SJSA1 (cell line): ENCODE results near the gene DLGAP1. TPM values are rescaled to one million over a fixed set of nuclear protein-coding genes. Genes with fewer than 3 reads are reported as not detected.

ENCODE experiments used
- DNase-seq, 2 experiments: peaks; one replicate each; pipeline ENCODE4 v3.0.0-alpha.2; 2015 to 2020; ENCODE audit warnings: low spot score in 2 of 2, low read depth in 1 of 2
- H3K27ac ChIP-seq: fragments of 250-450 bp; sonication (Bioruptor Pico); 2 replicates; pipeline ENCODE4 v1.5.1; 2020; ENCODE audit warnings: mild to moderate bottlenecking, moderate library complexity
- H3K27me3 ChIP-seq: fragments of 250-450 bp; sonication (Bioruptor Pico); replicated peaks from 2 replicates; pipeline ENCODE4 v1.5.1; 2020; ENCODE audit warnings: mild to moderate bottlenecking, moderate library complexity
- H3K36me3 ChIP-seq: fragments of 250-450 bp; sonication (Bioruptor Pico); 2 replicates; pipeline ENCODE4 v1.5.1; 2020; ENCODE audit warnings: mild to moderate bottlenecking
- H3K4me1 ChIP-seq: fragments of 250-450 bp; sonication (Bioruptor Pico); replicated peaks from 2 replicates; pipeline ENCODE4 v1.6.1; 2021; ENCODE audit warnings: mild to moderate bottlenecking
- H3K4me3 ChIP-seq: fragments of 250-450 bp; sonication (Bioruptor Pico); 2 replicates; pipeline ENCODE4 v1.5.1; 2020; ENCODE audit warnings: mild to moderate bottlenecking
- H3K9me3 ChIP-seq: fragments of 250-450 bp; sonication (Bioruptor Pico); replicated peaks from 2 replicates; pipeline ENCODE4 v1.5.1; 2020; ENCODE audit warnings: mild to moderate bottlenecking
- total RNA-seq: library from RNA; depleted of rRNA; stranded (reverse); fragments of >200 nt; shearing (Covaris generic); gene quantifications from 2 replicates; pipeline ENCODE4 v1.2.3, GENCODE V29; 2014

The DLGAP1 gene
- total RNA-seq, 1 experiment from 2014 or later, result not detected

DNA sequence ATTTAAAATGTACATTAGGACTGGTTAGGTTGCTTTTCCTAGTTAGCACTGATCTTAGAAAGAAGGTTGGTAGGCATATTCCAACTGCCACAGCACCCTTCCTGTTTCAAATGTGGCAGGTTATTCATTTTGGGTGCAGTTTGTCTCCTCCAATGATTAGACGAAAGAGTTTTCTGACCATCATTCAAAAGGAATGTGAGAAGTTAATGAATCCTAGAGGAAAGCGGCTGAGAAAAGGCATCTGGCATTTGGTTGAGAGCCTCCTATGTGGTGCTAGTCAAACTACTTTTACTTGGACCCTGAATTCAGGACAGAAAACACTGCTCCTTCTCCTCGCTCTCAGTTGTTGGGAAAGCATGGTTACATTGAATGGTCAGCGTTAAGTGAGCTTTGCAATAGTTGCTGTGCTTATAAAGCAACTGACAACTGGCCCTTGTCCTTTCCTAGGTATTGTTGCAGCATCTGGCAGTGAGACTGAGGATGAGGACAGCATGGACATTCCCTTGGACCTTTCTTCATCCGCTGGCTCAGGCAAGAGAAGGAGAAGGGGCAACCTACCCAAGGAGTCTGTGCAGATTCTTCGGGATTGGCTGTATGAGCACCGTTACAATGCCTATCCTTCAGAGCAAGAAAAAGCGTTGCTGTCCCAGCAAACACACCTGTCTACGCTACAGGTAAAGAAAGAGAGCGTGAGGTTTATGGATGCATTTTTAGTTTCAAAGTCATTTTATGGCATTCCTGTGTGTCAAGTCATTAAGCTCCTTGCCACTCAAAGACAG is 999.0 kb downstream of the DLGAP1 start:
- DNase-seq, result peak in 1 of 2 experiments; percentile 28
- H3K4me3 ChIP-seq, result no peak overlapping the region
- H3K9me3 ChIP-seq, result no peaks in the 10 kb centered on the region
- peaks cover 52% of the 10 kb centered on the region for H3K4me1 ChIP-seq
- peaks cover 58% of the 10 kb centered on the region for H3K36me3 ChIP-seq
- H3K27ac ChIP-seq, result peak overlapping the region; percentile 84
- no peaks in the 10 kb centered on the region for H3K27me3 ChIP-seq

DNA sequence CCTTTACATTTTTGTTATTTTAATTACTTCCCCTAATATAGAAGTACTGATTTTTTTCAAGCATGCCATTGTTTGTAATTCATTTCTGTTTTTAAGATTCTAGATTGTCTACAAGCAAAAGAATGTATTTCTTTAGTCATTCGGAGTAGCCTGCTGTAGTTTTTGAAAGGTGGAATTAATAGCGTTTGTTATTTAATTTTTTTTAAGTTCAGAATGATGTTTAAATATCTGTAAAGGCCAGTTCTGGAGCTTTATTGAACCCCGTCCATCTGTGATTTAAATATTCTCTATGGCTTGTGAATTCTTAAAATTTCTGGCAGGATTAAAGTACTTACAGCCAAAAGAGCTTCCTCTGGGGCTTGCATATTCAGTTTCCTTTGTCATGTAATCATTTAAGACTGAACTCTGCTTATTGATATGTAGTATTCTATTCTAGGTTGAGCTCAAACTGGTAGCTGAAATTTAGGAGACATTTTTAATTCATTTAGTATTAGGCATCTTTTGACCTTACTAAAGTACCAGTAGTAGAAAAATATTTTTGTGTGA is 999.9 kb downstream of the DLGAP1 start:
- Histone ChIP-seq H3K27ac (peak overlapping the region; percentile 84), H3K9me3 (no peaks in the 10 kb centered on the region)

DNA sequence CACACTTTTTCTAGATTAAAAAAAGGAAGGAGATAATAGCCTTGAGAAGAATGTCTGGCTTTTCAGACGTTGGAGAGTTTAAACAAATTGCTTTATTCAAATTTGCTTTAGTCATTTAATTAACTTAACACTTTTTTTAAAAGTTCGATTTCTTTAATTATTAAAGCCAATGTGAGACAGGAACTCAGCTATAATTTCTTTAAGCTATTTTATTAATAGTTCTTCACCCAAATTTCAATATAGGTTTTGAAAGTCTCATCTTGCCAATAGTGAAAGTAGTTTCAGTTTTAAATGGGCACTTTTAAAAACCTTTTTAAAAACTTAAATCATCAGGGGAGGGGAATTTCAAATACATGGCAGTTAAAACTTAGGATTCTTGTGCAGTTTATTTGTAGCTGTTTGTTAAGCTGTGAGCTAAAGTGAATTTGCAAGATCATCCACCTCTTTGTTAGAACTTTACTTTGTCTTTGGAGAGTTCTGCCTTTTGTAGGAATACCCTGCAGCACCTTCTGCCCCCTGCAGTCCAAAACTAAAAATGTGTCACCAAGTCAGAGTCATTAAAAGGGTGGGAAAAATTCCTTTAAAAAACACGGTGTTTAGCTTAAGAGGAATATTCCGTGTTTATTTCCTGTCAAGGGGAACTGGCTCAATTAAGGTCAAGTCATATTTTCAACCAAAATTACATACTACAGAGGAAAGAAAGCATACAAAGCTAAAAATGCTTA is 1000.6 kb downstream of the DLGAP1 start:
- DNase-seq, result peak in 1 of 2 experiments; percentile 77
- H3K4me3 ChIP-seq, result peak overlapping the region; percentile 67
- H3K9me3 ChIP-seq, result no peaks in the 10 kb centered on the region
- peak overlapping the region; percentile 84 for H3K27ac ChIP-seq
- H3K27me3 ChIP-seq, result no peaks in the 10 kb centered on the region
- H3K4me1 ChIP-seq, result peaks cover 51% of the 10 kb centered on the region
- peaks cover 52% of the 10 kb centered on the region for H3K36me3 ChIP-seq

More for the DNA sequence above, 999.9 kb downstream of the DLGAP1 start:
- no peak overlapping the region for H3K4me3 ChIP-seq
- peaks cover 52% of the 10 kb centered on the region for H3K4me1 ChIP-seq
- no peaks in the 10 kb centered on the region for H3K27me3 ChIP-seq
- peaks cover 54% of the 10 kb centered on the region for H3K36me3 ChIP-seq
- DNase-seq, result no peak

DNA sequence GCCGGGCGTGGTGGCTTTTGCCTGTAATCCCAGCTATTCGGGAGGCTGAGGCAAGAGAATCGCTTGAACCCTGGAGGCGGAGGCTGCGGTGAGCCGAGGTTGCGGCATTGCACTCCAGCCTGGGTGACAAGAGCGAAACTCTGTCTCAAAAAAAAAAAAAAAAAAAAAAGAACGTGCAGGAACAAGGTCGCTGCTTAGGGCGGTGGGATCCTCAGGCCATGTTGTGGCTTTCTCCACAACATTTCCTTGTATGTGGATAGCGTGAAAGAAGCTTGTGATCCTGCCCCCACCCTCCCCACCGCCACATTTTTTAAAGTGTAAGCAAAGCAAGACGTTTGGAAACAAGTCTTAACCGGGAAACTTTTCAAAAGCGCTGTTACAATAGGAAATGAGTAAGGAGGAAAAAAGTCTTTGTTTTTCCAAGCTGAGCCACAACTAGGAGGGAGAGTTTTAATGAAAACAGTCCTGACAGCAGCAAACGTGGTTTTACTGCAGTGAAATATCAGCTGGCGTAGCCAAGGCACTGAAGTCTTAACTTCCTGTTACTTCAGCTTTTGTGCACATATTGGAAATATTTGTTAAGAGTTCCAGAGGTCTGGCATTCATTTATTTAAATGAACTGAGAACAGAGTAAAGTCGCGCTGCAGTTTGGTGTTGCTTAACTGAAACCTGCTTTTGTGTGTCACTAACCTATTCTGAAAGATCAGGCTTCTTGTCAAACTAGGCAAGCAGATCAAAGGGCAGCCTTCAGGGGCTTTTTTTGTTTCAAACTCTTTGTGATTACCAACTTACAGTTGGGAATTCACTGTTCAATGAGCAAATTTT is 1001.4 kb downstream of the DLGAP1 start:
- peaks cover 43% of the 10 kb centered on the region for H3K4me1 ChIP-seq
- peak overlapping the region; percentile 67 for H3K4me3 ChIP-seq
- H3K36me3 ChIP-seq, result peaks cover 44% of the 10 kb centered on the region
- peak; percentile 89 to 94 for DNase-seq
- H3K27me3 ChIP-seq, result no peaks in the 10 kb centered on the region
- peak overlapping the region; percentile 84 for H3K27ac ChIP-seq
- H3K9me3 ChIP-seq, result no peaks in the 10 kb centered on the region

DNA sequence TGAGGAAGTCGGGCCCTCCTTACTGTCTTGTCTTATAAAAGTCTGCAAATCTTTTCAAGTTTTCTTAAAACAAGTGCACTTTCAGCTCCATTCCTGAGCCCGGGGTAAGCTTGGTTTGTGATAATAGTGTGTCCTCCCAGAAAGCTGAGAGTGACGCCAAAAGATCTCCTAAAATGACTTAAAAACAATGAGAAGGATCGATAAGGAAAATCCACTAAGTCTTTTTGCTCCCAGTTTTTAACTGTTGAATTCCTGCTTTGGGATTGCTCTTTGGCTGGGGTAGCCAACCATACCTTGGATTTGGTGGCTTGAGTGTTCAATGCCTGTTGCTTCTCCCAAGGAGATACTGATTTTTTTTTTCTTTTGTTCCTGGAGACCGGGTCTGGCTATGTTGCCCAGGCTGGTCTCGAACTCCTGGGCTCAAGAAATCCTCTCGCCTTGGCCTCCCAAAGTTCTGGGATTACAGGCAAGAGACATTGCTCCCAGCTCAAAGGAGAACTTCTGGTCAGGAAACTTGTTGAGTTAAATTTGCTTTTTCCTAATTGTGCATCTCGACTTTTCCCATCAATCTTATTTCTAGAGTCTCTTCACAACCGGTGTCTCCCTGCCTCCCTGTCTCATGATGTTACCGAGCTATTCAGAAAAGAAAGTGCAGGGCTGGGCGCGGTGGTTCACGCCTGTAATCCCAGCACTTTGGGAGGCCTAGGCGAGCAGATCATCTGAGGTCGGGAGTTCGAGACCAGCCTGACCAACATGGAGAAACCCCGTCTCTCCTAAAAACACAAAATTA is 1002.2 kb downstream of the DLGAP1 start:
- peaks cover 36% of the 10 kb centered on the region for H3K36me3 ChIP-seq
- H3K27ac ChIP-seq, result peak overlapping the region; percentile 84
- peaks cover 36% of the 10 kb centered on the region for H3K4me1 ChIP-seq
- DNase-seq, result peak in 1 of 2 experiments; percentile 55
- H3K4me3 ChIP-seq, result peak overlapping the region; percentile 67
- no peaks in the 10 kb centered on the region for H3K9me3 ChIP-seq
- H3K27me3 ChIP-seq, result no peaks in the 10 kb centered on the region

DNA sequence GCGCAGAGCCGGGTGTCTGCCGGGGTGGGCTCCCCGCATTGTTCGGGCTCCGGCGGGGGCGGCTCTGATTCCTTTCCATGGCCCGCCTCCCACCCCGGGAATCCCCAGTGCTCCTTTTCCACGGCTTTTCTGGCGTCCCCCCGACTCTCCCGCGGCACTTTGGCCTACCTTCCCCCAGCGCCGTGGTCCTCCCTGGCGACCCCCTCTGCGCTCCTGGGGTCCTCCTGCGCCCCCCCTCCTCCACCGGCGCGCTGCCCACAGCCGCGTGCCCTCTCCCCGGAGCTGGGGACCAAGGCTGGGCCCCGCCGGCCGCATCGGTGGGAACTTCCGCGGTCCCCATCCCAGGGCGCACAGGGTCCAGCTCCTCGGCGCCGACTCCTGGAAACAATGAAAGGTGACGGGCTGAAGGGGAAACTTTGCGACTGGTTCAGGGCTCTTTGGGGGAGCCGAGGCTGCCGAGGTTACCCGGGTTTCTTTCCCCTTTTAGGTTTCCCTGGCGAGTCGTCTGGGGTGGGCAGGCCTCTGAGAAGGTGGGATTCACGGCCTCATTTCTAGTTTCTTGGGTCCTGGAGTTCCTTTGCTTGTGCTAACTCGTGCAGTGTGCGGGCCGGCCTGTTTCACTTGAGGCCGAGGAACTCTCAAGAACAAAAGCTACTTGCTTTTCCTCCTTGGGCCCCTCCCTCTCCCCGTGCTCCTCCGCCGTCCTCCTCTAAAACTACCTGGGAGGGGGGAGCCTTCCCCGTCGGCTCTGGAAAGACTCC is 1002.9 kb downstream of the DLGAP1 start:
- H3K36me3 ChIP-seq, result peaks cover 31% of the 10 kb centered on the region
- peak overlapping the region; percentile 67 for H3K4me3 ChIP-seq
- DNase-seq, result peak; percentile 62 to 78
- H3K9me3 ChIP-seq, result no peaks in the 10 kb centered on the region
- peak overlapping the region; percentile 84 for H3K27ac ChIP-seq
- H3K4me1 ChIP-seq, result peaks cover 36% of the 10 kb centered on the region
- no peaks in the 10 kb centered on the region for H3K27me3 ChIP-seq

DNA sequence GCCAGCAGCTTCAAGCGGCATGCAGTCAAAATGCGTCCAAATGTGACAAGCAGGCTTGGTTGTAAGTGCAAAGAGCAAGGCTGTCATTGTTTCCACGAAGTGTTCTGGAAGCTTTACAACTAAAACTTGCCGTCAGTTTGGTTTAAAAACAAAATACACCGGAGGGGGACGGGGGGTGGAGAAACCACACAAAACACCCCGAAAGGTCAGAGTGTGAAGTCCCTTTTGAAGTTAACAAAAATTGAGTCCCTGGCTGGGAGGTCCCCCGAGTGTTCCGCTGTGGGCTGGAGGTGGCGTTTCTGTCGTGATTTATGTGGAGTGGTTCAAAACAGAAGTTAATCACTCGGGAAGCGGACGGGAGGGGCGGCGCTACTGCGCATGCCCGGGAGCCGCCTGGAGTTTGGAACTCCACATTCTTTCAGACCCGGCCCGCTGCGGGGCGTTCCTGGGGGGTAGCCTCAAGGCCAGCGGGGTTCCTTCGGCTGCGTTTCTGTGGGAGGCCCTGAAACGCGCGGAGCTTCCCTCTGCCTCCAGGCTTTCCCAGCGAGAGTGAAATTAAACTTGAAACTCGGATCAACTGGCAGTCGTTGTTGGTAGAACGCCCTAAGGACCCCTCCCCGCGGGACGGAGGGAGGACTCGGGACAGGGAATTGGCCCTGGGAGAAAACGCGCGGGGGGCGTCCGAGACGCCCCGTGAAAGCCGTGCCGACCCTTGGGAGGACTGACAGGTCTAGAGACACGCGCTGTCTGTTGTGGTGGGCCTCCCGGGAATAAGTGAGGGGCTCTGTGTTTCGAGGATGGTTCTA is 1003.7 kb downstream of the DLGAP1 start:
- peaks cover 37% of the 10 kb centered on the region for H3K4me1 ChIP-seq

DNA sequence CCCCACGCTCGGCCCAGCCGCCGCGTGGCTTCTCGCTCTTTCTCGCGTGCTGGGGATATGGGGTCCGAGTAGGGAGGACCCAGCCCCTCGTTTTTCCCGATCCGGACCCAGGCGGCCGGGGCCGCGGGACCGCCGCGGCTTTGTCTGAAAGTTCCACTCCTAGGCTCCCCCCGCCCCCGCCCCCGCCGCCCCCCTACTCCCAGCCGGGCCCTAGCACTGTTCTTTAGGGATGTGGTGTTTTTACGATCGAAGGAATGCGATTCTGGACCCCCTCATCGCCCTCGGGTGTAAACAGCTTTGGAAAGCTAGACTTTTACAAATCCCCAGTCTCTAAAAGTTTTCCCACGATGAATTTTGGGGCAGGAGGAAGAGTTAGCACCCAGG is 1004.3 kb downstream of the DLGAP1 start:
- Histone ChIP-seq H3K27me3 (no peaks in the 10 kb centered on the region), H3K27ac (peak overlapping the region; percentile 91), H3K4me1 (peaks cover 36% of the 10 kb centered on the region), H3K36me3 (peaks cover 17% of the 10 kb centered on the region), H3K9me3 (no peaks in the 10 kb centered on the region), H3K4me3 (peak overlapping the region; percentile 67)
- no peak for DNase-seq

More for the DNA sequence above, 1003.7 kb downstream of the DLGAP1 start:
- peak overlapping the region; percentile 84 for H3K27ac ChIP-seq
- H3K4me3 ChIP-seq, result peak overlapping the region; percentile 67
- H3K27me3 ChIP-seq, result no peaks in the 10 kb centered on the region
- peaks cover 23% of the 10 kb centered on the region for H3K36me3 ChIP-seq
- peak; percentile 92 to 94 for DNase-seq
- H3K9me3 ChIP-seq, result no peaks in the 10 kb centered on the region

GRCh38 chr18:3450012-3450798 is 1004.9 kb downstream of the DLGAP1 start, which contains the start of gene TGIF1:
TGIF1 (plus strand) TSS chr18:3450172; CDS start chr18:3450490, 318 bp downstream.
- Histone ChIP-seq H3K9me3 (no peaks in the 10 kb centered on the region), H3K36me3 (peaks cover 14% of the 10 kb centered on the region), H3K4me3 (peak within 1 kb of the TSS; percentile 67), H3K4me1 (peaks cover 30% of the 10 kb centered on the region), H3K27me3 (no peaks in the 10 kb centered on the region), H3K27ac (peak within 1 kb of the TSS; percentile 91)
- DNase-seq, result peak; percentile 80 to 83

- DNase-seq, result no peak
- Histone ChIP-seq H3K9me3 (no peaks in the 10 kb centered on the region), H3K27me3 (no peaks in the 10 kb centered on the region), H3K36me3 (peaks cover 14% of the 10 kb centered on the region), H3K4me1 (peaks cover 25% of the 10 kb centered on the region), H3K27ac (peak overlapping the region; percentile 91), H3K4me3 (peak overlapping the region; percentile 67)
These were observed 1005.5 kb downstream of the DLGAP1 start for GRCh38 chr18:3449512-3450011.
